H1 (cell line): Measurements from ENCODE around the gene SLC7A6OS. TPM values are rescaled to one million over a fixed set of nuclear protein-coding genes. Genes with fewer than 3 reads are reported as not detected.

Experiments used
- CTCF ChIA-PET: fragments of 300-600 bp; sonication (Branson Sonifier 250); formaldehyde crosslinking; loops from one replicate; lab custom pipeline; 2021; ENCODE audit not compliant: partially characterized antibody; lab: Charles Lee
- POLR2A ChIA-PET: fragments of 300-600 bp; sonication (Branson Sonifier 250); formaldehyde crosslinking; loops from one replicate; lab custom pipeline; 2021; ENCODE audit warnings: inconsistent platforms; ENCODE audit not compliant: partially characterized antibody; lab: Charles Lee
- DNase-seq, 2 experiments: peaks; one replicate each; pipeline versions ENCODE4 v3.0.0 to v3.0.0-alpha.2; 2010 to 2022; ENCODE audit warnings: low spot score in 2 of 2, low read depth in 1 of 2, mixed read lengths in 1 of 2
- FAIRE-seq: peaks from 2 replicates; lab custom pipeline; 2011; peaks lifted over from hg19 to GRCh38; lab: Jason Lieb, UNC
- H2AFZ ChIP-seq: 2 replicates; pipeline ENCODE4 v1.8.1; 2012; ENCODE audit warnings: low read length, inconsistent platforms
- H2AK5ac ChIP-seq: 2 replicates; pipeline ENCODE4 v1.6.1; 2013; ENCODE audit warnings: low read depth, low read length
- H2BK120ac ChIP-seq: replicated peaks from 2 replicates; pipeline ENCODE3; 2013; ENCODE audit warnings: low read depth, low read length, inconsistent platforms
- H2BK12ac ChIP-seq: 2 replicates; pipeline ENCODE4 v1.6.1; 2013; ENCODE audit warnings: low read depth, low read length
- H2BK15ac ChIP-seq: 2 replicates; pipeline ENCODE4 v1.6.1; 2013; ENCODE audit warnings: low read length
- H2BK20ac ChIP-seq: 2 replicates; pipeline ENCODE4 v1.6.1; 2013; ENCODE audit warnings: low read length
- H2BK5ac ChIP-seq: 2 replicates; pipeline ENCODE4 v1.6.1; 2013; ENCODE audit warnings: low read depth, low read length
- H3K14ac ChIP-seq: 2 replicates; pipeline ENCODE4 v1.6.1; 2013; ENCODE audit warnings: inconsistent platforms; ENCODE audit not compliant: insufficient read length
- H3K18ac ChIP-seq: 2 replicates; pipeline ENCODE4 v1.6.1; 2013; ENCODE audit warnings: low read length; ENCODE audit errors: extremely low read depth
- H3K23ac ChIP-seq: 2 replicates; pipeline ENCODE4 v1.6.1; 2013; ENCODE audit warnings: inconsistent platforms; ENCODE audit not compliant: insufficient read length
- H3K23me2 ChIP-seq: 2 replicates; pipeline ENCODE4 v1.6.1; 2013; ENCODE audit warnings: low read depth, low read length
- H3K27ac ChIP-seq: 2 replicates; pipeline ENCODE4 v1.6.1; 2011; ENCODE audit warnings: low read depth, low read length, inconsistent platforms
- H3K27me3 ChIP-seq, 4 experiments: replicated peaks in 1 of 4; 1 replicate in 1 of 4; 2 replicates in 3 of 4; pipeline versions ENCODE4 v1.6.1 to v1.8.1; 2011 to 2013; ENCODE audit warnings: low read length in 3 of 4, mild to moderate bottlenecking in 3 of 4, inconsistent platforms in 2 of 4, mixed read lengths in 2 of 4, moderate library complexity in 1 of 4; ENCODE audit not compliant: control insufficient read depth in 3 of 4, insufficient read depth in 3 of 4; ENCODE audit errors: extremely low read depth in 1 of 4
- H3K36me3 ChIP-seq, 4 experiments: 2 replicates each; pipeline versions ENCODE4 v1.6.1 to v1.8.1; 2011 to 2013; ENCODE audit warnings: mild to moderate bottlenecking in 4 of 4, low read length in 3 of 4, moderate library complexity in 2 of 4, control low read depth in 1 of 4, inconsistent platforms in 1 of 4; ENCODE audit not compliant: insufficient read depth in 4 of 4, control insufficient read depth in 2 of 4
- H3K4ac ChIP-seq: replicated peaks from 2 replicates; pipeline ENCODE3; 2013; ENCODE audit warnings: low read length, low read depth, mixed read lengths, inconsistent platforms; ENCODE audit not compliant: insufficient read length
- H3K4me1 ChIP-seq, 4 experiments: replicated peaks in 1 of 4; 1 replicate in 1 of 4; 2 replicates in 3 of 4; pipeline versions ENCODE4 v1.6.1 to v1.8.1; 2011 to 2013; ENCODE audit warnings: low read length in 3 of 4, inconsistent platforms in 2 of 4, mixed read lengths in 1 of 4; ENCODE audit not compliant: insufficient read depth in 4 of 4, control insufficient read depth in 3 of 4
- H3K4me2 ChIP-seq, 2 experiments: 2 replicates each; pipeline versions ENCODE4 v1.6.1 to v1.8.1; 2011 to 2013; ENCODE audit warnings: low read depth in 2 of 2, low read length in 2 of 2, control low read depth in 1 of 2, inconsistent platforms in 1 of 2, mild to moderate bottlenecking in 1 of 2; ENCODE audit not compliant: insufficient read depth in 1 of 2
- H3K4me3 ChIP-seq, 4 experiments: fragments of 200-600, 300-600 bp in 1 of 4; sonication (generic), shearing (Covaris generic), sonication (Bioruptor Twin) in 1 of 4; 2 replicates each; pipeline versions ENCODE4 v1.5.1 to v1.8.1; 2011 to 2016; ENCODE audit warnings: low read length in 4 of 4, low read depth in 3 of 4, control low read depth in 2 of 4, inconsistent platforms in 2 of 4, mild to moderate bottlenecking in 2 of 4, mixed read lengths in 1 of 4, moderate library complexity in 1 of 4; ENCODE audit not compliant: insufficient read depth in 2 of 4; ENCODE audit errors: extremely low read depth in 1 of 4
- H3K56ac ChIP-seq: replicated peaks from 2 replicates; pipeline ENCODE3; 2013; ENCODE audit warnings: low read depth, mild to moderate bottlenecking, mixed read lengths, low read length, inconsistent platforms; ENCODE audit not compliant: insufficient read length
- H3K79me1 ChIP-seq: 2 replicates; pipeline ENCODE4 v1.6.1; 2013; ENCODE audit warnings: low read depth, low read length, control low read depth
- H3K79me2 ChIP-seq, 2 experiments: 2 replicates each; pipeline versions ENCODE4 v1.6.1 to v1.8.1; 2012 to 2013; ENCODE audit warnings: low read length in 2 of 2, mild to moderate bottlenecking in 2 of 2, inconsistent platforms in 1 of 2; ENCODE audit not compliant: insufficient read depth in 2 of 2, control insufficient read depth in 1 of 2
- H3K9ac ChIP-seq, 4 experiments: replicated peaks in 1 of 4; 1 replicate in 1 of 4; 2 replicates in 3 of 4; pipeline versions ENCODE4 v1.6.1 to v1.8.1; 2011 to 2013; ENCODE audit warnings: low read depth in 3 of 4, low read length in 3 of 4, control low read depth in 2 of 4, mild to moderate bottlenecking in 2 of 4, moderate library complexity in 2 of 4, inconsistent platforms in 1 of 4; ENCODE audit errors: extremely low read depth in 1 of 4
- H3K9me3 ChIP-seq, 2 experiments: 2 replicates each; pipeline versions ENCODE4 v1.6.1 to v1.8.1; 2012 to 2013; ENCODE audit warnings: mild to moderate bottlenecking in 2 of 2, moderate library complexity in 2 of 2, control low read depth in 1 of 2, inconsistent platforms in 1 of 2, low read depth in 1 of 2, low read length in 1 of 2, mixed read lengths in 1 of 2; ENCODE audit not compliant: insufficient read depth in 2 of 2
- H4K20me1 ChIP-seq, 2 experiments: replicated peaks in 1 of 2; 2 replicates each; pipeline versions ENCODE3 to v1.8.1; 2011 to 2013; ENCODE audit warnings: inconsistent platforms in 2 of 2, low read length in 2 of 2, mild to moderate bottlenecking in 1 of 2; ENCODE audit not compliant: insufficient read depth in 2 of 2, control insufficient read depth in 1 of 2
- H4K5ac ChIP-seq: 2 replicates; pipeline ENCODE4 v1.6.1; 2013; ENCODE audit warnings: low read length, low read depth, mixed read lengths, inconsistent platforms; ENCODE audit not compliant: insufficient read length
- H4K8ac ChIP-seq: 2 replicates; pipeline ENCODE4 v1.8.0; 2013; ENCODE audit warnings: mild to moderate bottlenecking, moderate library complexity, low read length, inconsistent platforms; ENCODE audit not compliant: insufficient read depth; ENCODE audit errors: extremely low read depth
- H4K91ac ChIP-seq: replicated peaks from 2 replicates; pipeline ENCODE3; 2013; ENCODE audit warnings: low read length, mixed read lengths, inconsistent platforms; ENCODE audit not compliant: insufficient read length
- BACH1 ChIP-seq: IDR thresholded peaks from 2 replicates; pipeline ENCODE4 v1.6.1; 2012; ENCODE audit warnings: low read length, improper control_type of control experiment
- BCL11A ChIP-seq, 2 experiments: IDR thresholded peaks; one replicate each; pipeline ENCODE4 v1.6.1; 2011; ENCODE audit warnings: low read depth in 2 of 2, low read length in 2 of 2, mild to moderate bottlenecking in 2 of 2
- CHD2 ChIP-seq: IDR thresholded peaks from 2 replicates; pipeline ENCODE4 v1.6.1; 2012; ENCODE audit warnings: low read length, improper control_type of control experiment
- CTBP2 ChIP-seq: IDR thresholded peaks from 2 replicates; pipeline ENCODE4 v1.7.0; 2011; ENCODE audit warnings: borderline replicate concordance, mild to moderate bottlenecking, moderate library complexity, mixed read lengths, low read length; ENCODE audit not compliant: insufficient read depth, insufficient read length
- HDAC2 ChIP-seq, 2 experiments: fragments of 300-600 bp in 1 of 2; sonication (generic) in 1 of 2; IDR thresholded peaks; 2 replicates each; pipeline ENCODE4 v1.6.1; 2011 to 2012; ENCODE audit warnings: low read depth in 2 of 2, low read length in 2 of 2, mild to moderate bottlenecking in 2 of 2, moderate library complexity in 2 of 2, borderline replicate concordance in 1 of 2, inconsistent platforms in 1 of 2
- PHF8 ChIP-seq: fragments of 200-600 bp; sonication (generic); conservative IDR thresholded peaks from 2 replicates; pipeline ENCODE4 v1.7.1; 2012; ENCODE audit warnings: low read depth, mild to moderate bottlenecking, inconsistent platforms, low read length, moderate library complexity
- POLR2A ChIP-seq, 2 experiments: IDR thresholded peaks; 1 replicate in 1 of 2; 2 replicates in 1 of 2; pipeline ENCODE4 v1.6.1; 2011; ENCODE audit warnings: low read depth in 2 of 2, low read length in 2 of 2, mild to moderate bottlenecking in 2 of 2; ENCODE audit errors: control extremely low read depth in 1 of 2
- RAD21 ChIP-seq, 2 experiments: IDR thresholded peaks in 1 of 2; conservative IDR thresholded peaks in 1 of 2; 2 replicates each; pipeline ENCODE4 v1.6.1; 2011; ENCODE audit warnings: low read depth in 2 of 2, low read length in 2 of 2, improper control_type of control experiment in 1 of 2, inconsistent platforms in 1 of 2, mild to moderate bottlenecking in 1 of 2, moderate library complexity in 1 of 2
- RBBP5 ChIP-seq: IDR thresholded peaks from 2 replicates; pipeline ENCODE4 v1.7.1; 2012; ENCODE audit warnings: low read depth, mild to moderate bottlenecking, inconsistent platforms, low read length, moderate library complexity, borderline replicate concordance
- SP4 ChIP-seq: IDR thresholded peaks from 2 replicates; pipeline ENCODE4 v1.6.1; 2012; ENCODE audit warnings: low read length, inconsistent platforms
- TCF12 ChIP-seq: IDR thresholded peaks from 2 replicates; pipeline ENCODE4 v1.6.1; 2011; ENCODE audit warnings: low read depth, mild to moderate bottlenecking, low read length
- WGBS, 2 experiments: shearing (Covaris generic) in 1 of 2; methylation state at CpG; one replicate each; pipeline versions ENCODE4 v1.1.6 to v1.1.7; 2013 to 2015; ENCODE audit warnings: low lambda C conversion rate in 2 of 2, mixed read lengths in 2 of 2, inconsistent platforms in 1 of 2, low coverage in 1 of 2, missing lambda C conversion rate in 1 of 2; ENCODE audit not compliant: insufficient replicate concordance in 2 of 2, insufficient coverage in 1 of 2, insufficient read length in 1 of 2; ENCODE audit errors: extremely low coverage in 1 of 2, missing lambda C conversion rate in 1 of 2; 5-methylcytosine and 5-hydroxymethylcytosine counted together
- polyA plus RNA-seq, 7 experiments: library from polyadenylated mRNA; depleted of rRNA in 3 of 7; stranded (reverse) in 5 of 7; unstranded in 2 of 7; fragments of >200 nt in 5 of 7; fragments of 200-250 nt in 2 of 7; gene quantifications; 1 replicate in 5 of 7; 2 replicates in 1 of 7; 4 replicates in 1 of 7; pipeline versions ENCODE4 v1.2.1 to v1.2.3, GENCODE V29; 2011 to 2013; ENCODE audit warnings: missing spikeins in 2 of 7, mixed read lengths in 2 of 7
- total RNA-seq: library from RNA; stranded (reverse); fragmentation: NEBNext Ultra II Directional; extraction: Animal tissue kit (Norgen Biotek cat#: 25700); gene quantifications from 2 replicates; pipeline ENCODE4 v1.2.1, GENCODE V29; 2021

Gene SLC7A6OS
- total and polyA plus RNA-seq, 2 of the 8 experiments (the other 6 are each of a cell fraction or from before 2014, with no cell fraction given): 7.3 to 21.3 TPM

DNA sequence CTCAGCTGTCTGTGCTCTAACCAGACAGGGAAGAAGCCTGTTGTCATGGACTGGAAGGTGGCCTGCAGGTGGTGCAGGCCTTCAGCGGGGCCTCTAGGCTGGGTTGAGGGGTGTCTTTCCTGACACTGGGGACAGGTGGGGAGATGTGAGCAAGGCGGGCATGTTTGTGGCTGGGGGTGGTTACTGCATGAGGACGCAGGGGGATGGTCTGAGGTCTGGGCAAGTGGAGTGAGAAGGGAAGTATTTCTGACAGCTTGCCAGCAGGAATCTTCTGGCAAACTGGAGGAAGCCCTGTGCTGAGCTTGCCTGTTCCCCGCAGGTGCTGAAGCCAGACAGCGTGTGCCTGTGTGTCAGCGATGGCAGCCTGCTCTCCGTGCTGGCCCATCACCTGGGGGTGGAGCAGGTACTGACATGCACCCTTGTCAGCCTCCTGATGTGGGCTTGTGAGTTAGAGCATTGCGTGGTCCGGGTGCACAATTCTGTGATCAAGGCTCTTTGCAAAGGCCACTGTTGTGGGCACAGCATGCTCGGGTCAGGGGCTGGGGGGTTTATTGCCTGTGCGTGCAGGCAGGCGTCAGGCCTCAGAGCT, 36.2 kb upstream of the SLC7A6OS start:
- Histone ChIP-seq H3K27me3 (no peaks in the 10 kb centered on the region; a peak in 1 of 7 replicates), H3K14ac (no peak overlapping the region), H3K4ac (no peak overlapping the region), H3K4me2 (no peak overlapping the region), H3K9me3 (no peaks in the 10 kb centered on the region), H2BK12ac (no peak overlapping the region), H3K23ac (no peak overlapping the region), H3K23me2 (no peaks in the 10 kb centered on the region; the same call in 1 of the 2 replicates), H2BK120ac (no peak overlapping the region), H2AFZ (no peak overlapping the region), H3K4me3 (no peak overlapping the region), H4K20me1 (peaks cover 0 to 5% of the 10 kb centered on the region in 2 experiments), H3K9ac (no peak overlapping the region), H3K4me1 (no peaks in the 10 kb centered on the region), H4K91ac (no peak overlapping the region), H3K27ac (no peak overlapping the region), H2BK20ac (no peak overlapping the region), H3K36me3 (peaks cover 4 to 37% (median 17%) of the 10 kb centered on the region in 4 experiments; a peak in 6 of 8 replicates), H3K56ac (no peak overlapping the region), H3K18ac (no peak overlapping the region), H2BK5ac (0 out of 2 replicates have a peak overlapping the region, but pooled peaks have one; percentile 16), H3K79me1 (peaks cover 2% of the 10 kb centered on the region; the same call in 1 of the 2 replicates), H2BK15ac (no peak overlapping the region), H3K79me2 (no peaks in the 10 kb centered on the region), H4K5ac (no peak overlapping the region), H2AK5ac (no peak overlapping the region), H4K8ac (no peak overlapping the region)
- ChIA-PET POLR2A (interaction anchor here (1.2 kb wide), 1 partner anchor 9 kb away, joined by 3 read pairs; no protein-coding TSS in a partner anchor), CTCF (interaction anchor here (0.6 to 2.2 kb wide), 5 partner anchors 18 to 171 kb away, joined by 3 to 5 read pairs (median 3); no protein-coding TSS in a partner anchor)
- DNase-seq (no peak), FAIRE-seq (no peak)
- no peak for TF ChIP-seq PHF8
- no peak for TF ChIP-seq POLR2A (IDR thresholded peaks at IDR 0.05; ENCODE audit: control extremely low read depth in 1 of 2, low read depth in 2 of 2, low read length in 2 of 2)
- TF ChIP-seq TCF12: no peak
- TF ChIP-seq HDAC2 (IDR thresholded peaks at IDR 0.05; ENCODE audit: borderline replicate concordance in 1 of 2, low read depth in 2 of 2, low read length in 2 of 2): no peak
- TF ChIP-seq RBBP5: no peak
- no peak for TF ChIP-seq SP4
- TF ChIP-seq CHD2: no peak
- no peak for TF ChIP-seq BACH1
- no peak for TF ChIP-seq RAD21 (IDR thresholded peaks at IDR 0.05 in 1 of 2, conservative IDR thresholded peaks at IDR 0.05 in 1 of 2; ENCODE audit: low read depth in 2 of 2, low read length in 2 of 2)
- no peak for TF ChIP-seq CTBP2
- no peak for TF ChIP-seq BCL11A (IDR thresholded peaks at IDR 0.05; ENCODE audit: low read depth in 2 of 2, low read length in 2 of 2)
- WGBS, 2 experiments: 90% methylated on average over 12 of the region's 12 CpGs; no CpG with 5 or more reads in 1 of the 2 experiments
